MM.1S (cell line): Measurements from ENCODE around the gene TAOK2.
A peak's percentile ranks its signal among the peaks of the same experiment; 100 is the strongest.

ENCODE experiments used
- DNase-seq: peaks from one replicate; pipeline ENCODE4 v3.0.0-alpha.2; 2015
- H2AFZ ChIP-seq: fragments of 300-600 bp; sonication (generic); 2 replicates; pipeline ENCODE4 v1.6.0; 2016; ENCODE audit warnings: antibody characterized with exemption, low read length
- H3F3A ChIP-seq: fragments of 300-600 bp; sonication (generic); 2 replicates; pipeline ENCODE4 v1.6.1; 2016; ENCODE audit warnings: mild to moderate bottlenecking, antibody characterized with exemption, low read length, moderate library complexity, mixed read lengths; ENCODE audit not compliant: insufficient read depth
- H3K27ac ChIP-seq: fragments of 300-600 bp; sonication (generic); 2 replicates; pipeline ENCODE4 v1.5.1; 2016; ENCODE audit warnings: mild to moderate bottlenecking, low read length
- H3K27me3 ChIP-seq: fragments of 300-600 bp; sonication (generic); replicated peaks from 2 replicates; pipeline ENCODE4 v1.6.0; 2016; ENCODE audit warnings: low read length; ENCODE audit not compliant: insufficient read depth
- H3K36me3 ChIP-seq: fragments of 300-600 bp; sonication (generic); replicated peaks from 2 replicates; pipeline ENCODE4 v1.6.1; 2016; ENCODE audit warnings: mild to moderate bottlenecking, low read length, mixed read lengths; ENCODE audit not compliant: insufficient read depth
- H3K4me1 ChIP-seq: fragments of 300-600 bp; sonication (generic); 2 replicates; pipeline ENCODE4 v1.6.1; 2016; ENCODE audit warnings: low read length, mixed read lengths
- H3K4me2 ChIP-seq: fragments of 300-600 bp; sonication (generic); 2 replicates; pipeline ENCODE4 v1.6.0; 2016; ENCODE audit warnings: low read depth, low read length
- H3K4me3 ChIP-seq: fragments of 300-600 bp; sonication (generic); 2 replicates; pipeline ENCODE4 v1.5.1; 2016; ENCODE audit warnings: low read length, mixed read lengths
- H3K79me2 ChIP-seq: fragments of 300-600 bp; sonication (generic); 2 replicates; pipeline ENCODE4 v1.6.1; 2016; ENCODE audit warnings: mixed run types, low read length, mixed read lengths
- H3K9ac ChIP-seq: fragments of 300-600 bp; sonication (generic); 2 replicates; pipeline ENCODE4 v1.6.1; 2016; ENCODE audit warnings: low read length, mixed read lengths
- H3K9me2 ChIP-seq: fragments of 300-600 bp; sonication (generic); replicated peaks from 2 replicates; pipeline ENCODE4 v1.6.1; 2016; ENCODE audit warnings: mild to moderate bottlenecking, low read length, mixed read lengths; ENCODE audit not compliant: insufficient read depth
- H3K9me3 ChIP-seq: fragments of 300-600 bp; sonication (generic); replicated peaks from 2 replicates; pipeline ENCODE4 v1.6.1; 2016; ENCODE audit warnings: mild to moderate bottlenecking, low read length, mixed read lengths; ENCODE audit not compliant: insufficient read depth
- H4K20me1 ChIP-seq: fragments of 300-600 bp; sonication (generic); 2 replicates; pipeline ENCODE4 v1.6.1; 2016; ENCODE audit warnings: mild to moderate bottlenecking, low read length, moderate library complexity, mixed read lengths; ENCODE audit not compliant: insufficient read depth
- CTCF ChIP-seq: fragments of 300-600 bp; sonication (generic); IDR thresholded peaks from 2 replicates; pipeline ENCODE4 v1.5.1; 2016; ENCODE audit warnings: antibody characterized with exemption, low read length, mixed read lengths
- EZH2 ChIP-seq: fragments of 300-600 bp; sonication (generic); optimal IDR thresholded peaks from 2 replicates; pipeline ENCODE3; 2017; ENCODE audit warnings: low read depth, mild to moderate bottlenecking, antibody characterized with exemption, low read length, mixed read lengths
- EZH2phosphoT487 ChIP-seq: fragments of 300-600 bp; sonication (generic); IDR thresholded peaks from 2 replicates; pipeline ENCODE4 v1.6.1; 2018; ENCODE audit warnings: antibody characterized with exemption, low read length

Gene TAOK2

GRCh38 chr16:30009085-30009862 lies 35.6 kb downstream of the TAOK2 start:
- Histone ChIP-seq H3K4me3 (no peak overlapping the region), H3K4me2 (no peak overlapping the region), H2AFZ (no peak overlapping the region), H3K9me3 (no peaks in the 10 kb centered on the region), H3K79me2 (no peaks in the 10 kb centered on the region), H3K27me3 (peaks cover 55% of the 10 kb centered on the region), H3K9ac (no peak overlapping the region), H3F3A (no peaks in the 10 kb centered on the region), H3K4me1 (no peaks in the 10 kb centered on the region), H3K9me2 (no peaks in the 10 kb centered on the region), H3K36me3 (no peaks in the 10 kb centered on the region), H4K20me1 (no peaks in the 10 kb centered on the region), H3K27ac (no peak overlapping the region)
- DNase-seq = no peak
- TF ChIP-seq EZH2 (no peak), CTCF (no peak), EZH2phosphoT487 (no peak)

GRCh38 chr16:30009990-30010843 lies 36.5 kb downstream of the TAOK2 start:
- Histone ChIP-seq H3K36me3 (no peaks in the 10 kb centered on the region), H2AFZ (no peak overlapping the region), H3K27ac (no peak overlapping the region), H3K79me2 (no peaks in the 10 kb centered on the region), H3K4me3 (no peak overlapping the region; the same call in 1 of the 2 replicates), H3K27me3 (peaks cover 55% of the 10 kb centered on the region), H3F3A (no peaks in the 10 kb centered on the region), H4K20me1 (no peaks in the 10 kb centered on the region), H3K4me1 (no peaks in the 10 kb centered on the region), H3K4me2 (peak overlapping the region; percentile 41; the same call in 1 of the 2 replicates), H3K9me3 (no peaks in the 10 kb centered on the region), H3K9me2 (no peaks in the 10 kb centered on the region), H3K9ac (no peak overlapping the region)
- TF ChIP-seq EZH2phosphoT487 = no peak
- no peak for TF ChIP-seq EZH2
- no peak for TF ChIP-seq CTCF
- DNase-seq = no peak

GRCh38 chr16:30010844-30011713 lies 37.4 kb downstream of the TAOK2 start, which contains the start of gene DOC2A:
Gene DOC2A, minus strand, starts transcription at chr16:30011027. Its CDS starts 805 bp downstream, at chr16:30010222.
- Histone ChIP-seq H3K27ac (no peak within 1 kb of the TSS), H3K9me2 (no peaks in the 10 kb centered on the region), H3K9me3 (no peaks in the 10 kb centered on the region), H3K4me1 (no peaks in the 10 kb centered on the region), H4K20me1 (no peaks in the 10 kb centered on the region), H3K4me2 (peak within 1 kb of the TSS; percentile 72; the same call in 1 of the 2 replicates), H3K9ac (no peak within 1 kb of the TSS), H3K36me3 (no peaks in the 10 kb centered on the region), H3K27me3 (peaks cover 55% of the 10 kb centered on the region), H3K4me3 (peak within 1 kb of the TSS; percentile 43; the same call in 1 of the 2 replicates), H3F3A (no peaks in the 10 kb centered on the region), H2AFZ (no peak within 1 kb of the TSS), H3K79me2 (no peaks in the 10 kb centered on the region)
- DNase-seq = no peak
- no peak for TF ChIP-seq EZH2
- no peak for TF ChIP-seq CTCF
- no peak for TF ChIP-seq EZH2phosphoT487
